ENCODE data around the gene CNPY2.
"Not testable (repeated sequence)": the region's sequence is repeated elsewhere in the genome, so short reads cannot be mapped to it uniquely, and the experiment has no call there.

The CNPY2 gene

DNA sequence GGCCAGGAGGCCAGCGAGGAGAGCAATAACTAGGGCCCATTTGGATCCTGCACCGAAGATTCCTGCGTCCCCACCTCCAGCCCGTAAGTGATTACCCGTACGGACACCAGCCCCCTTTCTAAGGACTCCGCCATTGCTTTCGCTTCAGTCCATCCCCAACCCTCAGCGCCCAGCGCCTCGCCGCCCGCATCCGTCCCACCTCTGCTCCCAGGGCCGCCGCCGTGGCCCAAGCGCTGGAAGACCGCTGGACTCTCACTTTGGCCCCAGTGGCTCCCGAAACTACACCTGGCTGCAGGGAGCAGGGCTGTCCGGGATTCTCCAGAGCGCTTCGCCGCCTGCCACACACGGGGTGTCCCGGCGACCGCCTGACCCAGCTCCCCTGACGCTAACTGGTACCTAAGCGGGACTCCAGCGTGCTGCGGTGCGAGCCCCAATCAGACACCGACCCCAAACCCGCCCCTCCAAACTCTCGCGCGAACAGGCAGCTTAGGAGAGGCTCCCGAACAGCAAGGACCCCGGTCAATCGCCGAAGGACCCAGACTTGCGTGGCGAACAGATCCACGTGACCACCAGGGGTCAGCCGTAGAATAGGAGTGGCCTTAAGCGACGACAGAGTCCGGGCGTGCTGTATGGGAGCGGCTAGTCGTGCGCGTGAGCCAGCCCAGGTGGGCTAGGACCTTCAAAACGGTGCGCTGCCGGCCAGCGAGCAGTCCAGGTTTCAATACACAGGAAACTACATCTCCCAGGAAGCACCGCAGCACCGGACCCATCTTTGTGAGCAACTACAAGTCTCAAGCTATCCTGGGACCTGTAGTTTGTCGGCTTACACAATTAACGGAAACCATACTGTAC, at the start of gene CNPY2:
Gene CNPY2 (minus strand): TSS at position 367 of the 852 bp plus-strand sequence. CDS start 771 bp downstream, outside the sequence.
- peak; percentile 86 to 90 for DNase-seq

DNA sequence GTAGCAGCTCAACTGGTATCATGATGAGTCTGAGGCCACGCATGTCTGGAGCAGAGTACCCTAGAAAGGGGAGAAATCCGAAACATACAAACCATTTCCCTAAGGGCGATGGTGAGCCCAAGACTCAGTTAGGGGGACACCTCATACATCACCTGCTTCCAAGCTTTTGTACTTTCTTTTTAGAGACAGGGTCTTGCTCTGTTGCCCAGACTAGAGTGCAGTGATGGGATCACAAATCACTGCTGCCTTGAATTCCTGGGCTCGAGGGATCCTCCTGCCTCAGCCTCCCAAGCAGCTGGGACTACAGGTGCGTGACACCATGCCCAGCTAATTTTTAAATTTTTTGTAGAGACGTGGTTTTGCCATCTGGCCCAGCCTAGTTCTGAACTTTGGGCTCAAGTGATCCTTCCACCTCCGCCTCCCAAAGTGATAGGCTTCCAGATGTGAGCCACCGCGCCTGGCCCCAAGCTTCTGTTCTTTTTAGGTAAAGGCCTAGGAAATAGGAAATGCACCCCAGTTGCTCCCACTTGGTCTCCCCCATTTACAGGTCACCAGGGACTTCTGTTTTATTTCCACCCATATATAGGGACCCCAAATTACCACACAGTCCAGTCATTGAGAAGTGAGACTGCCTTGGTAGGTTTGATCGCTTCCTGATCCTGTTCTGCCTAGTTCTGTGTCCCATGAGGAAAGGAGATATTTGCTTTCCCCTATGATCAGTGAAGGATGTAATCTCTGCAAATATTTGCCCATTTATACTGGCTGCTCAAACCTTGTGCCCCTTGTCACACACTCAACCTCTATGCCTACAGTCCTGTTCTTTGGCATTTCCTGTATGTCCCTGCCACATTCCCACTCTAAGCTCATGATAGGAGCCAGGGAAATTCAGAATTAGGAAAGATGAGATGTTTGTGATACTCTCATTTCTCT, 46.6 kb upstream of the CNPY2 start, which contains the start of gene APOF:
Gene APOF (minus strand): TSS at position 728 of the 930 bp plus-strand sequence. CDS start 112 bp downstream, at position 616.
- no peak for DNase-seq

DNA sequence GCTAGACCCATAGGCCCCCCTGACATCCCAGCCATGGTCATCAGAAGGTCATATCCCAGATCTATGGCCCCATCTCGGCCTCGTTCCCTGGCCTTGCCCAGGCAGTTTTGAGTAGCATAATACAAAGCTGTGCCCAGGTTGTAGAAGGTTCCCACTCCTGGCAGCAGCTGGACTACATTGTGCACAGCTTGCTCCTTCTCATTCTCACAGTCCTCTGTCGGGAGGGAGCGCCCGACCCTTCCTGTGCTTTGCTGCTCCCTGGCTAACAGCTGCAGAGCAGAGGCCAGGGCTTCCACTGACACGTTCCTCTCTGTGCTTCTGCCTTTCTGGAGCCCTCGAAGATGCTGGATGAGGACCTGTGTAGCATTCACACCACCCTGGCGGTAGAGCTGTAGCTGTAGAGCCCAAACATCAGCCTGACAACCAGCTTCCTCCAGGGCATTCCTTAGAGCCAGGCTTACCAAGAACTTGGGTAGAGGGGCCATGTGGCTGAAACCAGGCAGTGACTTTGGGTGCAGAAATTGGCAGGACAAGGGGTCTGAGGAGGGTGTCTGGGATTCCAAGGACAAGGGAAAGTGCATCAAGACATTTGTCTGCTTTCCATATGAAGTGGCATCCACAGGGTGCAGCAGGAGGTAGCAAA, 45.8 kb upstream of the CNPY2 start:
- no peak for DNase-seq

DNA sequence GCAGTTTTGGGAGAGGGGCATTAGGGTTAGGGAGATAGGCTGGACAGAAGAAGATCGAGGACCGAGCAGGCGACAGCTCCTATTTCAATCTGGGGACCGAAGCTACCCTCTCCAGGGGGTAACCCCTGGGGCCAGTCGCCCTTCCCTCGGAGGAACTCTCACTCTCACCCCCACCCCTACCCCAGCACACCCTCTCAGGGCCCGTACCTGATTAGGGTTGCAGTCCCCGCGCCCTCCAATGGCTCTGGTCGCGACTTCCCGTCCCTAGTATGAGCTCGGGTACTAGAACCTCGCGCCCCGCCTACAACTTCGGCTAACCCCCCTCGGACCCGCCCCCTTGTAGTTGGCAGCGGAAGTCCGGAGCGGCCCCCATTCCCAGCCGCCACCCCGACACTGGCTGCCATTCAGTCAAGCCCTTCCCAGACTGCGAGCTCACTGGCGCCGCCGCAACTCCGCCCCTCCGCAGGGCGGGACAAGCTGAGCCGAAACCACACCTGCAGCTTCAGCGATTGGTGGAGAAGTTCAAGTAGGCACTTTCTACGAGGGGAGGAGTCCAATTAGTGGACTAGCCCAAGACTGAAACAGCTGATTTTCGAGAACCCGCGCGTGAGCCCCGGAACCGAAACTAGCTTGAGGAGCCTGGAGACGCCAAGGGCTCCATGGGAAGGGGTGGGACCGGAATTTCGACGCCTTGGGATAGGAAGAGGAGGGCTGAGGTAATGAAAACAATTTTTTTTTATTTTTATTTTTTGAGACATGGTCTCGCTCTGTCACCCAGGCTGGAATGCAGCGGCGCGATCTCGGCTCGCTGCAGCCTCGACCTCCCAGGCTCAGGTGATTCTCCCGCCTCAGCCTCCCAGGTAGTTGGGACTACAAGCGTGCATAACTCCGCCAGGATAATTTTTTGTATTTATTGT, 44.3 kb upstream of the CNPY2 start, which contains the start of gene STAT2:
Gene STAT2 (minus strand): TSS at position 257 of the 917 bp plus-strand sequence. CDS start 3,536 bp downstream, outside the sequence.
- peak; percentile 97 to 100 for DNase-seq

DNA sequence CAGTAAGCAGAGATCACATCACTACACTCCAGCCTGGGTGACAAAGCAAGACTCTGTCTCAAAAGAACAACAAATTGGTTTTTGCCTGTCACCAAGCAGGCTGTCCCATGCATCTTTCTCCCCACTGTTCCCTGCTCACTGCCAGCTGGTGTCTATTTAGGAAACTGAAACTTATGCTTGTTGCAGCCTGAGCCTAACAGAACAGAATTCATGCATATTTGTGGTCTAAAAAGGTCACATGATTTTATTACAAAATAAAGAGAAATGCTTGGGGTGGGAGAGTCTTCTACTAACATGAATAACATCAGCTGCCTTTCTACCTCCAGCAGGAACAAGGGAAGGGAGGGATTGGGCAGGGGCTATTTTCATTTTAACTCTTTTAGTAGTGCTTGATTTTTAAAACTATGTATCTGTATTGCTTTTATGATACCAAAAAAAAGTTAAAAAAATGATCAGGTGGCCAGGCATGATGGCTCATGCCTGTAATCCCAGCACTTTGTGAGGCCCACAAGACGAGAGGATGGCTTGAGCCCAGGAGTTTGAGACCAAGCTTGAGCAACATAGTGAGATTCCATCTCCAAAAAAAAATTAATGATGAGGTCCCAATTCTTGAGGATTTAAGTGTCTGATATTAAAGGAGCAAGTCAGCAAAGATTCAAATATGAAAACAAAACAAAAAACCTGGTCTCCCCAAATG, 43.2 kb upstream of the CNPY2 start:
- no peak for DNase-seq

DNA sequence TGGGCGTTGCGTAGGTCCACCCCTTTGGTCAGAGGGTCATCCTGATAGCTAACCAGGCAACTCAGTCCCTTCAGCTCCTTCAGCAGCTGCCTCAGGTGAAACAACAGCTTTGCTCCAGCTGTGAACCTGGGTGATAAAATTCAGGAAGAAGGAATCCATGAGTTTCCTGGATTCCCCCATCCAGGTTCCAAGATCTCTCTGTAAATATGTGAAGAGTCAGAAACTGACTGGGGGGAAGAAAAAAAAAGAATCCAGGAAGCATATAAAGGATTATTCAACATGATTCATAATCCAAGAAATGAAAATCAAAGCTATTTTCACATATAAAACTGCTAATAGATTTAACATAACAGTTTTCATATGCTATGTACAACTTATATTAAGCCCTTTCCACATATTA, 35.5 kb upstream of the CNPY2 start:
- no peak for DNase-seq

DNA sequence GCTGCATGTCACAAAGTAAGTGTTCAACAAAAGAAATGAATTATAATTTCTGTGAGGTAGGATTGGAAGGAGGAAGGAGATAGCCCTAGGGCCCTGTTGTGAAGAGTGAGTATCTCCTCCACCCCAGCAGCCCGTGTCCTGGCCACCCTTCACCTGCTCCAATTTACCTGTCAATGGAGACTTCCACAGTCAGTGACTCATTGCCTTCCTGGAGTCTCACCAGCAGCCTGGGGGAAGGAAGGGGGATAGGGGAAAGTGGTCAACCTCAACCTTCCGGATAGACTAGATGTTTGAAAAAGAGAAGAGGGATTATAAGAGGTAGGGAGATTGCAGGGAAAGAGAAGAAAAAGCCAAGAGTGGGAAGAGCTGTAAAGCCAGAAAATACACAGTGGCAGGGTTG, 34.9 kb upstream of the CNPY2 start:
- DNase-seq = no peak

DNA sequence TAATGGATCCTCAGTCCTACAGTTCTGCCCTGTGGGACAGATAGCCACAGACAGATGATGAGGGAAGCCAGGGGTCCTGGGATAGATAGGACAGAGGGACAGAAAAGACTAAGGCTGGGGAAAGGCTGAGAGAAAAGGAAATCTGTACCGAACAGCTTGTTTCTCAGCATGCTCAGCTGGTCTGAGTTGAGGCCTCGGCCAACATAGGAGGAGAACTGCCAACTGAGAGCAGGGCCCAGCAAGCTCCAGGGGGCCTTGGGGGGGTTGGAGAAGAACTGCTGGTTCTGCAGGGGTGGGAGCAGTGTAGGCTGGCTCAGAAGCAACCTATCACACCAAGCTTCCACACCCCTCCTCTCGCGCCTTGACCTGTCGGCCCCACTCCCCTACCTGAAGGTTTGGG, 33.0 kb upstream of the CNPY2 start:
- no peak for DNase-seq

DNA sequence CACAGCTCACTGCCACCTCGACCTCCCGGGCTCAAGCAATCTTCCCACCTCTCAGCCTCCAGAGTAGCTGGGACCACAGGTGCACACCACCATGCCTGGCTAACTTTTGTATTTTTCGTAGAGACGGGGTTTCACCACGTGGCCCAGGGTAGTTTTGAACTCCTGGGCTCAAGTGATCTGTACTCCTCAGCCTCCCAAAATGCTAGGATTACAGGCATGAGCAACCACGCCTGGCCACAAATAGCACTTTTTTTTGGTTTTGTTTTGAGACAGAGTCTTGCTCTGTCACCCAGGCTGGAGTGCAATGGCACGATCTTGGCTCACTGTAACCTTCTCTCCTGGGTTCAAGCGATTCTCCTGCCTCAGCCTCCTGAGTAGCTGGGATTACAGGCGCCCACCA, 31.5 kb upstream of the CNPY2 start:
- not testable (repeated sequence) for DNase-seq

DNA sequence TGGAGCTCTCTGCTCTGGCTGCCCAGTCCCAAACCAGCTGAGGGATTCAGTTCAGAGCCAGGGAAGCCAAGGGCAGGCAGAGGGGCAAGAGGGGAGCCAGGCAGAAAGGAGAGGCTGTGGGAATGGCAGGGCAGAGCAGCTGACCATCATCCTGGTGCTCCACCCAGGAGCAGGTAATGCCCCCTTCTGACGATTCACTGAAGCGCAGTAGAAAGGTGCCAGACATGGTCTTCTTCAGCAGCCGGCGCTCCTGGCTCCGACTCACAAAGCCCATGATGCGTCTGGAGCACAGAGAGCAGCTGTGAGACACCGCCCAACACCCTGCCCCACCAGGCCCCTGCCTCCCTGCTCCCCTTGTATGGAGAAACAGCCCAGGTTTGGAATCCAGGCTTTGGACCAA, 30.9 kb upstream of the CNPY2 start:
- DNase-seq = no peak

DNA sequence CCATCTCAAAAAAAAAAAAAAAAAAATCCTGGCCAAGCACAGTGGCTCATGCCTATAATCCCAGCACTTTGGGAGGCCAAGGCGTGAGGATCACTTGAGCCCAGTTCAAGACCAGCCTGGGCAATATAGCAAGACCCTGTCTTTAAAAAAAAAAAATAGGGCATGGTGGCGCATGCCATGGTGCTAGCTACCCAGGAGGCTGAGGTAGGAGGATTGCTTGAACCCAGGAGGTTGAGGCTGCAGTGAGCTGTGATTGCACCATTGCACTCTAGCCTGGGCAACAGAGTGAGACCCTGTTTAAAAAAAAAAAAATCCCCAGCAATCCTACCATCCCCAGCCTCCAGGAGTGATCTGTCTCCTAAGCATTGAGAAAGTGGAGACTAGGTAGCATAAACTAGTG, 26.5 kb upstream of the CNPY2 start:
- DNase-seq = not testable (repeated sequence)

DNA sequence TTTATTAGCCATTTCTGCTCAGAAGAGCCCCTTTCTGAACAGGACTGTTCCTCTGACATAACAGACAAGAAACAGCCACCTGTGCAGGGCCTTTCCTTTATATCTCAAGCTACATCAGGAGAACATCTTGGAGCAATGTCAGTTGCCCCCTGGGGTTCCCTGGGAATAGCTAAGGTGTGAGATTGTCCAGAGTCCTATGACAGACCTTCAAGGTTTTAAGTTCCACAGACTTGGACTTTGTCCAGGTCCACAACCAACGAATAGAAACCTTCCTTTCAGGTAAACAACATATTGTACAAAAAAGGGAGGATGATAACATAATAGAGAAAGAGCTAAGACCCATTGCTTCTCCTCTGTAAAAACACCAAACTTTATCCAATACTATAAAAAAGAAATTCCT, 25.8 kb upstream of the CNPY2 start:
- no peak for DNase-seq

DNA sequence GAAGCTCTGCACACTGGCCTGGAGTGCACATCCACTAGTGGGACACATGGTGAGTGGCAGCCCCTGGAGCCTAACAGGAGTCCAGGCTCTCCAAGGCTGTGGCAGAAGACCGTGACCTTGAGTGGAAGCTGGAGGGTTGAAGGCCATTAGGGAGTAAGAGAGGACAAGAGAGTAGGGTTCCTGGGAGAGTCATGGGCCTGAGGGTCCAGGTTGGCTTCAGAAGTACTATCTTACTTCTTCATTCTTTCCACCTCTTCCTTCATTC, 23.3 kb upstream of the CNPY2 start:
- no peak for DNase-seq

DNA sequence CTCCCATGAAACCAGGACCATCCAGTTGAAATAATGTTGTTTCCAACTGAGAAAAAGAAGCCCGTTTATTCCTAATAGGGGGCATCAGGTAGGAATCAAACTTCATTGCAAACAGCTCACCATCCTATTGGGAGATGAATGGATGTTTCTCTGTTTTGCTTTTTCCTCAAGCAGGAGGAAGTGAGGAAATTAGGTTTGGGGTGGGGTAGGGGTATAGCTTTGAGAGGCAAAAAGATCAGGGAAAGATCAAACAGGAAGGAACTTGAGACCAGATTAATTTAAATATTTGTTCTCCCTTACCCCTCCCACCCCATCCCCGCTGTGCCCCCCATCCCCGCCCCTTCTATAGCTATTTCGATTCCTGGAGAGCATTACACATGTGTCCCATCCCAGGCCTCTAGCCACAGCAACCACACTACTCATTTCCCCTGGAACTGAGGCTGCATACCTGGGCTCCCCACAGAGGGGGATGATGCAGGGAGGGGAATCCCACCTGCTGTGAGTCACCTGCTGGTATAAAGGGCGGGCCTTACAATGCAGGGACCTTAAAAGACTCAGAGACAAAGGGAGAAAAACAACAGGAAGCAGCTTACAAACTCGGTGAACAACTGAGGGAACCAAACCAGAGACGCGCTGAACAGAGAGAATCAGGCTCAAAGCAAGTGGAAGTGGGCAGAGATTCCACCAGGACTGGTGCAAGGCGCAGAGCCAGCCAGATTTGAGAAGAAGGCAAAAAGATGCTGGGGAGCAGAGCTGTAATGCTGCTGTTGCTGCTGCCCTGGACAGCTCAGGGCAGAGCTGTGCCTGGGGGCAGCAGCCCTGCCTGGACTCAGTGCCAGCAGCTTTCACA, 22.7 kb upstream of the CNPY2 start, which contains the start of gene IL23A:
Gene IL23A (plus strand): TSS at position 577 of the 850 bp plus-strand sequence. CDS start 161 bp downstream, at position 738.
- DNase-seq = peak; percentile 73 to 95

DNA sequence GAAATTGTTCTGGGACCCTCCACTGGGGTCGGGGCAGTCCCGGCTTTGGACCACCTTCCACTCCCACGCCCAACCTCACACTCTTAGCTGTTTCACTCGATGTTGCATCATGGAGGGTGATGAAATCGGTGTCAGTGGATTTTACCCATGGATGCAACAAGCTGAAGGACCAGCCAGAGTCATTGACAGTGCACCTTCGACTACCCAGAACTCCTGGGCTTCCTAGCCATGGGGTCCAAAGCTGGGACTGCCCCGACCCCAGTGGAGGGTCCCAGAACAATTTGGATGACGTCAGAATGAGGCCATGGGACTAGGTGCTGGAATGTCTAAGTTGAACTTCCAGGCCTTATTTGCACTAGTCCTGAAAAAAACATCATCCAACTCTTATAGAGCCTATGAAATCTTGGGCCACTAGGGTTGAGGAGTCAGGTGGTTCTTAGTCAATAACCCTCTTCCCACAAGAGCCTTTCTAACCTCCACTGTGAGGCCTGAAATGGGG, 22.0 kb upstream of the CNPY2 start:
- DNase-seq = no peak

DNA sequence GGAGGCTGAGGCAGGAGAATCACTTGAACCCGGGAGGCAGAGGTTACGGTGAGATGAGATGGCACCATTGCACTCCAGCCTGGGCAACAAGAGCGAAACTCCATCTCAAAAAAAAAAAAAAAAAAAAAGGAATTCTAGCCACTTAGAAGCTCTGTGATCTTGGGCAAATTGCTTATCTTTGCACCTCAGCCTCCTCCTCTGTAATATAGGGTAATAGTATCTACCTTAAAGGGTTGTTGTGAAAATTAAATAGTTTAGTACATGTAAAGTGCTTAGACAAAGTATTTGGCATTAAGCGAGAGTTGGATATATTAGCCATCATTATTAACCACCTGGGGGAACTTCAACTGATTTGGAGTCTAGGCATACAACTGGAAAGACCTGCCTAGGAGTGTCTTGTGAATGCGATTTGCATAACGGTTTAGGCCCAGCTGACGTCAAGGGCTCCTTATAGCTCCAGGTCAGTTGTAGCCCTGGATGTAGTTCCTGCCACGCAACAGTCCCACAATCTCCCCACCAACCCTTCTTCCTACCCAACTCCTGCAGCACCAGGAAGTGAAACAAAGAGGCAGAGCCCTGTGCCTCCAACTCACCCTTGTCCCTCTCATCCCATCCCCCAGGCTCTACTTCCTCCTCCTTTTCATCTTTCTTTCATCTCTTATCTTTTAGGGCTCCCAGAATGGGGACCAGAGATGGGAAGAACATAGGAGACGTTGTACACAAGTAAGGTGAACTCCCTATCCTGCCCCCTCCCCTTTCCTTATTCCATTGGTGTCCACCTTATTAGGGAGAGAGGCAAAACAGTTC, 20.8 kb upstream of the CNPY2 start:
- no peak for DNase-seq

DNA sequence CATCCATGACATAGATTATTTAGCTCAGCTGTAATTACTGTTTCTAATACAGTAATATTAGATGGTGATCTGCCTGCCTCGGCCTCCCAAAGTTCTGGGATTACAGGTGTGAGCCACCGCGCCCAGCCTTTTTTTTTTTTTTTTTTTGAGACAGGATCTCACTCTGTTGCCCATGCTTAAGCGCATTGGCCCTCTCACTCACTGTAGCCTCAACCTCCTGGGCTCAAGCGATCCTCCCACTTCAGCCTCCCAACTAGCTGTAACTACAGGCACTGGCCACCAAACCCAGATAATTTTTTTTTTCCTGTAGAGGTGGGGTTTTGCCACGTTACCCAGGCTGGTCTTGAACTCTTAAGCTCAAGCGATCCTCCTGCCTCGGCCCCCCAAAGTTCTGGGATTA, 19.7 kb upstream of the CNPY2 start:
- not testable (repeated sequence) for DNase-seq

DNA sequence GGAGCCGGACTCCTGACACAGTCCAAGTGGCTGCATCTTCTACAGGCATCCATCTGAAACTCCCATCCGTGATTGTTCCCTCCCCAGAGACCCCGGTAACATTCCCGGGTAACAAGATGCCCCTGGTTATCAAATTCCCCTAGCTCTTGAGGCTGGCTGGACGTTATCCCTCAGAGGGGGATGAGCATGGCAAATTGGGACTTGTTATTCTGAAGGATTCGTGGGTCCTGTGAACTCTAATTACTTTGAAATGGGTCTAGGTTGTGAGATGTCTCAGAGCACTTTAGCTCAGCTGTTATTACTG, 18.7 kb upstream of the CNPY2 start:
- no peak for DNase-seq

Data from stimulated activated CD4-positive, alpha-beta T cell treated with anti-CD3 and anti-CD28 coated beads, Interleukin-4, amount 100 ng/mL, for 4 hours (primary cell).